Activated CD4-positive, CD25-positive, alpha-beta regulatory T cell (primary cell): ENCODE results near the gene UBE2S.

Experiments
- DNase-seq, 4 experiments: peaks; one replicate each; lab custom pipeline; 2025; lab: John Stamatoyannopoulos, UW

UBE2S gene

GRCh38 chr19:55384131-55384919, 23.3 kb downstream of the UBE2S start, which contains the start of gene TMEM238:
TMEM238 (minus strand) TSS chr19:55384292; CDS start chr19:55384259, 33 bp downstream.
- DNase-seq: no peak

GRCh38 chr19:55383279-55384130, 24.1 kb downstream of the UBE2S start:
- no peak for DNase-seq

- DNase-seq: no peak
Measured at GRCh38 chr19:55382522-55383054, 25.0 kb downstream of the UBE2S start.

GRCh38 chr19:55382013-55382412, 25.6 kb downstream of the UBE2S start:
- no peak for DNase-seq

GRCh38 chr19:55379174-55379573, 28.4 kb downstream of the UBE2S start:
- no peak for DNase-seq

- DNase-seq: no peak
Measured at GRCh38 chr19:55377356-55378131, 30.0 kb downstream of the UBE2S start.

- no peak for DNase-seq
Measured at GRCh38 chr19:55376241-55376933, 31.2 kb downstream of the UBE2S start, which contains the start of gene TMEM190. TMEM190 (plus strand) TSS chr19:55376826; CDS start chr19:55376854, 28 bp downstream.

- no peak for DNase-seq
Measured at GRCh38 chr19:55373993-55374757, 33.4 kb downstream of the UBE2S start.

GRCh38 chr19:55373306-55373992, 34.1 kb downstream of the UBE2S start:
- no peak for DNase-seq

- DNase-seq: no peak
Measured at GRCh38 chr19:55372316-55373081, 35.1 kb downstream of the UBE2S start.

GRCh38 chr19:55370305-55370988, 37.1 kb downstream of the UBE2S start, which contains the start of gene IL11:
IL11 (minus strand) TSS chr19:55370463; CDS start chr19:55370310, 153 bp downstream.
- DNase-seq: no peak

- no peak for DNase-seq
Measured at GRCh38 chr19:55369653-55370304, 37.8 kb downstream of the UBE2S start.

- DNase-seq: no peak
Measured at GRCh38 chr19:55368701-55369563, 38.7 kb downstream of the UBE2S start.

- DNase-seq: no peak
Measured at GRCh38 chr19:55368106-55368505, 39.5 kb downstream of the UBE2S start.

- no peak for DNase-seq
Measured at GRCh38 chr19:55366790-55367189, 40.8 kb downstream of the UBE2S start.

GRCh38 chr19:55365964-55366363, 41.6 kb downstream of the UBE2S start:
- DNase-seq: no peak

GRCh38 chr19:55365245-55365644, 42.3 kb downstream of the UBE2S start:
- DNase-seq: no peak
